Mesendoderm (in vitro differentiated cells): ENCODE data around the gene IFIT3.

Experiments
- DNase-seq: peaks from one replicate; pipeline ENCODE4 v3.0.0; 2013
- H2AK5ac ChIP-seq: 2 replicates; pipeline ENCODE4 v1.6.1; 2013; ENCODE audit warnings: low read length, inconsistent platforms
- H2BK120ac ChIP-seq: 2 replicates; pipeline ENCODE4 v1.6.1; 2013; ENCODE audit warnings: low read depth, mild to moderate bottlenecking, low read length, moderate library complexity, mixed read lengths
- H2BK15ac ChIP-seq: replicated peaks from 2 replicates; pipeline ENCODE4 v1.6.1; 2013; ENCODE audit warnings: low read depth, mild to moderate bottlenecking, moderate library complexity
- H2BK5ac ChIP-seq: 2 replicates; pipeline ENCODE4 v1.6.1; 2013; ENCODE audit warnings: low read length, inconsistent platforms
- H3K18ac ChIP-seq: 2 replicates; pipeline ENCODE4 v1.6.1; 2013; ENCODE audit warnings: mild to moderate bottlenecking, low read length, mixed read lengths
- H3K23ac ChIP-seq: one replicate; pipeline ENCODE4 v1.6.1; 2013; ENCODE audit warnings: low read length
- H3K27ac ChIP-seq: 2 replicates; pipeline ENCODE4 v1.5.1; 2013; ENCODE audit warnings: low read depth, mild to moderate bottlenecking, inconsistent platforms, low read length, moderate library complexity
- H3K27me3 ChIP-seq: 2 replicates; pipeline ENCODE4 v1.6.1; 2013; ENCODE audit warnings: low read length, control low read depth, mild to moderate bottlenecking, inconsistent platforms; ENCODE audit not compliant: insufficient read depth, poor library complexity
- H3K36me3 ChIP-seq: 2 replicates; pipeline ENCODE4 v1.6.1; 2013; ENCODE audit warnings: low read length, inconsistent platforms; ENCODE audit not compliant: control insufficient read depth, insufficient read depth
- H3K4ac ChIP-seq: one replicate; pipeline ENCODE4 v1.6.1; 2013; ENCODE audit warnings: low read depth, mild to moderate bottlenecking, low read length, moderate library complexity
- H3K4me1 ChIP-seq: 2 replicates; pipeline ENCODE4 v1.6.1; 2013; ENCODE audit warnings: low read depth, low read length, inconsistent platforms; ENCODE audit not compliant: control insufficient read depth
- H3K4me2 ChIP-seq: 2 replicates; pipeline ENCODE4 v1.6.1; 2013; ENCODE audit warnings: low read length
- H3K4me3 ChIP-seq: 2 replicates; pipeline ENCODE4 v1.5.1; 2013; ENCODE audit warnings: mild to moderate bottlenecking, low read length
- H3K56ac ChIP-seq: one replicate; pipeline ENCODE4 v1.6.1; 2013; ENCODE audit warnings: low read length
- H3K79me1 ChIP-seq: 2 replicates; pipeline ENCODE4 v1.6.1; 2013; ENCODE audit warnings: low read length, inconsistent platforms
- H3K79me2 ChIP-seq: 2 replicates; pipeline ENCODE4 v1.6.1; 2013; ENCODE audit warnings: mild to moderate bottlenecking, low read length; ENCODE audit not compliant: control insufficient read depth, insufficient read depth
- H3K9ac ChIP-seq: 2 replicates; pipeline ENCODE4 v1.6.1; 2013; ENCODE audit warnings: low read length, inconsistent platforms
- H4K5ac ChIP-seq: one replicate; pipeline ENCODE4 v1.6.1; 2013; ENCODE audit warnings: low read length
- H4K8ac ChIP-seq: one replicate; pipeline ENCODE4 v1.6.1; 2013; ENCODE audit warnings: low read depth, mild to moderate bottlenecking, control low read depth, low read length, moderate library complexity
- WGBS: extraction: QIAGEN DNeasy Blood & Tissue Kit; methylation state at CpG from one replicate; pipeline ENCODE4 v1.1.7; 2013; ENCODE audit warnings: low lambda C conversion rate, missing lambda C conversion rate; ENCODE audit not compliant: insufficient coverage; ENCODE audit errors: extremely low coverage; 5-methylcytosine and 5-hydroxymethylcytosine counted together

IFIT3 gene

GRCh38 chr10:89301232-89301631 lies 26.6 kb upstream of the IFIT3 start:
- Histone ChIP-seq H2BK15ac (no peak overlapping the region), H3K27me3 (no peaks in the 10 kb centered on the region), H3K79me2 (no peaks in the 10 kb centered on the region), H3K4ac (no peak overlapping the region), H3K36me3 (no peaks in the 10 kb centered on the region), H2AK5ac (no peak overlapping the region), H3K4me2 (no peak overlapping the region), H4K5ac (no peak overlapping the region), H3K4me1 (no peaks in the 10 kb centered on the region), H3K4me3 (no peak overlapping the region), H2BK5ac (no peak overlapping the region), H3K23ac (no peak overlapping the region), H3K27ac (no peak overlapping the region), H4K8ac (no peak overlapping the region), H3K9ac (no peak overlapping the region), H3K18ac (no peak overlapping the region), H3K79me1 (no peaks in the 10 kb centered on the region), H3K56ac (no peak overlapping the region), H2BK120ac (no peak overlapping the region)
- WGBS = no CpG with 5 or more reads among the region's 2 CpGs
- DNase-seq = no peak

GRCh38 chr10:89301721-89302445 lies 25.9 kb upstream of the IFIT3 start, which contains the start of gene IFIT2:
IFIT2 (plus strand) TSS chr10:89302046; CDS start chr10:89302124, 78 bp downstream.
- no CpG with 5 or more reads among the region's 10 CpGs for WGBS
- no peak for DNase-seq
- no peaks in the 10 kb centered on the region for H3K4me1 ChIP-seq

DNA sequence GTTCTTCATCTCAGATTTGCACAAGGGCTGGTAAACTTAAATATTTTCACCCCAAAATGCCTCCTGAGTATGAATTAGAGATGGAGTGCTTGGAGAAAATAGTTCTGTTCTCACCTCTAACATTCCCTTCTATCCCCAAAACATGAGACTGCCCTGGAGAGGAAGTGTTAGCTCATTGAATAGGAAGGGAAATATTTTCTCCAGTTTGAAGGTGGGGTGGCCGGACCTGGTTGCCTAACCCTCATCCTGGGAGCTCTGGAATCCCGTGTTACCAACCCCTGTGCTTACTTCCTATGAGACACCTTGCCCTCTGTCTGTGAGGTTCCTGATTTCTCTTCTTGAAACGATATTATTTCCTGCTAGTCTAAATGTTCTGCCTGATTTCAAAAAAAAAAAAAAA lies 25.2 kb upstream of the IFIT3 start:
- H3K27me3 ChIP-seq = no peaks in the 10 kb centered on the region
- H3K56ac ChIP-seq = no peak overlapping the region
- H3K18ac ChIP-seq = no peak overlapping the region
- no peak overlapping the region for H2AK5ac ChIP-seq
- DNase-seq = no peak
- H3K36me3 ChIP-seq = no peaks in the 10 kb centered on the region
- no peak overlapping the region for H4K8ac ChIP-seq
- no peak overlapping the region for H3K4ac ChIP-seq
- H2BK5ac ChIP-seq = no peak overlapping the region
- no peaks in the 10 kb centered on the region for H3K4me1 ChIP-seq
- WGBS = no CpG with 5 or more reads among the region's 3 CpGs
- no peak overlapping the region for H4K5ac ChIP-seq
- H3K4me2 ChIP-seq = no peak overlapping the region
- no peaks in the 10 kb centered on the region for H3K79me1 ChIP-seq
- H3K23ac ChIP-seq = no peak overlapping the region
- no peak overlapping the region for H2BK15ac ChIP-seq
- H2BK120ac ChIP-seq = no peak overlapping the region
- no peak overlapping the region for H3K27ac ChIP-seq
- H3K4me3 ChIP-seq = no peak overlapping the region
- H3K79me2 ChIP-seq = no peaks in the 10 kb centered on the region
- H3K9ac ChIP-seq = no peak overlapping the region

More at GRCh38 chr10:89301721-89302445, 25.9 kb upstream of the IFIT3 start, which contains the start of gene IFIT2:
- no peak within 1 kb of the TSS for H2BK15ac ChIP-seq
- H2BK120ac ChIP-seq = no peak within 1 kb of the TSS
- no peaks in the 10 kb centered on the region for H3K27me3 ChIP-seq
- H4K8ac ChIP-seq = no peak within 1 kb of the TSS
- no peaks in the 10 kb centered on the region for H3K79me2 ChIP-seq
- H3K4me3 ChIP-seq = no peak within 1 kb of the TSS
- H4K5ac ChIP-seq = no peak within 1 kb of the TSS
- H3K4ac ChIP-seq = no peak within 1 kb of the TSS
- no peak within 1 kb of the TSS for H3K4me2 ChIP-seq
- no peaks in the 10 kb centered on the region for H3K79me1 ChIP-seq
- H3K18ac ChIP-seq = peak within 1 kb of the TSS; percentile 3
- no peak within 1 kb of the TSS for H3K27ac ChIP-seq
- H3K23ac ChIP-seq = no peak within 1 kb of the TSS
- no peak within 1 kb of the TSS for H2AK5ac ChIP-seq
- no peak within 1 kb of the TSS for H3K56ac ChIP-seq
- H2BK5ac ChIP-seq = no peak within 1 kb of the TSS
- no peaks in the 10 kb centered on the region for H3K36me3 ChIP-seq
- H3K9ac ChIP-seq = no peak within 1 kb of the TSS

GRCh38 chr10:89303161-89303560 lies 24.6 kb upstream of the IFIT3 start:
- H3K4me2 ChIP-seq = no peak overlapping the region

GRCh38 chr10:89304026-89304425 lies 23.8 kb upstream of the IFIT3 start:
- no peaks in the 10 kb centered on the region for H3K79me1 ChIP-seq
- H2BK120ac ChIP-seq = no peak overlapping the region
- no peaks in the 10 kb centered on the region for H3K4me1 ChIP-seq
- H3K27ac ChIP-seq = no peak overlapping the region
- H2BK15ac ChIP-seq = no peak overlapping the region
- H3K18ac ChIP-seq = no peak overlapping the region
- DNase-seq = no peak
- no peak overlapping the region for H3K4me3 ChIP-seq
- H3K27me3 ChIP-seq = no peaks in the 10 kb centered on the region
- H2BK5ac ChIP-seq = no peak overlapping the region
- H2AK5ac ChIP-seq = no peak overlapping the region
- no CpG with 5 or more reads among the region's 4 CpGs for WGBS
- no peaks in the 10 kb centered on the region for H3K36me3 ChIP-seq
- no peak overlapping the region for H3K4me2 ChIP-seq
- no peak overlapping the region for H3K56ac ChIP-seq
- H3K9ac ChIP-seq = no peak overlapping the region
- peak overlapping the region; percentile 27 for H3K4ac ChIP-seq
- no peaks in the 10 kb centered on the region for H3K79me2 ChIP-seq
- no peak overlapping the region for H4K5ac ChIP-seq
- no peak overlapping the region for H3K23ac ChIP-seq
- no peak overlapping the region for H4K8ac ChIP-seq

More at GRCh38 chr10:89303161-89303560, 24.6 kb upstream of the IFIT3 start:
- Histone ChIP-seq H2BK5ac (no peak overlapping the region), H3K27ac (no peak overlapping the region), H3K27me3 (no peaks in the 10 kb centered on the region), H3K4me3 (no peak overlapping the region), H3K36me3 (no peaks in the 10 kb centered on the region), H3K56ac (no peak overlapping the region), H3K79me2 (no peaks in the 10 kb centered on the region), H2BK120ac (no peak overlapping the region), H2AK5ac (no peak overlapping the region), H3K23ac (no peak overlapping the region), H3K79me1 (no peaks in the 10 kb centered on the region), H4K5ac (no peak overlapping the region), H2BK15ac (no peak overlapping the region), H3K4ac (no peak overlapping the region), H3K18ac (no peak overlapping the region), H4K8ac (no peak overlapping the region), H3K9ac (no peak overlapping the region), H3K4me1 (no peaks in the 10 kb centered on the region)
- no peak for DNase-seq
- no CpG with 5 or more reads among the region's 2 CpGs for WGBS

- H3K4me3 ChIP-seq = no peak overlapping the region
- no peak overlapping the region for H3K9ac ChIP-seq
- no peaks in the 10 kb centered on the region for H3K79me2 ChIP-seq
- no peak overlapping the region for H2BK15ac ChIP-seq
- H3K79me1 ChIP-seq = no peaks in the 10 kb centered on the region
- H2BK5ac ChIP-seq = no peak overlapping the region
- no peak overlapping the region for H4K5ac ChIP-seq
- H3K36me3 ChIP-seq = no peaks in the 10 kb centered on the region
- no peak overlapping the region for H2BK120ac ChIP-seq
- no peak overlapping the region for H3K56ac ChIP-seq
- no peak for DNase-seq
- H3K4me1 ChIP-seq = no peaks in the 10 kb centered on the region
- H3K27me3 ChIP-seq = no peaks in the 10 kb centered on the region
- H2AK5ac ChIP-seq = no peak overlapping the region
- H3K4ac ChIP-seq = no peak overlapping the region
- no CpG with 5 or more reads among the region's 2 CpGs for WGBS
- no peak overlapping the region for H3K27ac ChIP-seq
- no peak overlapping the region for H3K23ac ChIP-seq
- H3K4me2 ChIP-seq = no peak overlapping the region
- H4K8ac ChIP-seq = no peak overlapping the region
- H3K18ac ChIP-seq = no peak overlapping the region
Observed at GRCh38 chr10:89304446-89304845, 23.4 kb upstream of the IFIT3 start.
